Left ventricle myocardium inferior (tissue), 1 donor: Measurements from ENCODE around the gene FAM163A. TPM values are rescaled to one million over a fixed set of nuclear protein-coding genes. Genes with fewer than 3 reads are reported as not detected.

ENCODE experiments used
- DNase-seq: peaks from one replicate; pipeline ENCODE4 v3.0.0-alpha.2; 2020
- H3K27ac ChIP-seq: fragments of 200-600 bp; replicated peaks from 2 replicates; pipeline ENCODE4 v1.8.0; 2021
- H3K27me3 ChIP-seq: fragments of 200-600 bp; 2 replicates; pipeline ENCODE4 v1.8.0; 2021; ENCODE audit warnings: low read depth
- H3K36me3 ChIP-seq: fragments of 200-600 bp; 2 replicates; pipeline ENCODE4 v1.8.0; 2021
- H3K4me1 ChIP-seq: fragments of 200-600 bp; 2 replicates; pipeline ENCODE4 v1.8.0; 2021
- H3K4me3 ChIP-seq: fragments of 200-600 bp; 2 replicates; pipeline ENCODE4 v1.8.0; 2021; ENCODE audit warnings: mild to moderate bottlenecking, moderate library complexity
- H3K9me3 ChIP-seq: fragments of 200-600 bp; replicated peaks from 2 replicates; pipeline ENCODE4 v1.8.0; 2021
- CTCF ChIP-seq: fragments of 200-600 bp; IDR thresholded peaks from 2 replicates; pipeline ENCODE4 v1.8.0; 2021; ENCODE audit warnings: antibody characterized with exemption, mild to moderate bottlenecking, borderline replicate concordance
- intact Hi-C: fragments of 100-400 bp; cut with micrococcal nuclease; formaldehyde crosslinking; loops from one replicate; pipeline ENCODE4 v1.11.0; 2022
- total RNA-seq: library from RNA; stranded (reverse); fragmentation: NEBNext Ultra II Directional; extraction: Animal tissue kit (Norgen Biotek cat#: 25700); gene quantifications from one replicate; pipeline ENCODE4 v1.2.1, GENCODE V29; 2021
- donor health status: DM: no; HTN: yes; CAD: no; lungs with severe emphysema.

The FAM163A gene
- total RNA-seq, 1 donor from 2014 or later, result 0.16 TPM

- Histone ChIP-seq H3K27ac (no peak overlapping the region), H3K36me3 (no peaks in the 10 kb centered on the region), H3K4me3 (no peak overlapping the region), H3K27me3 (peaks cover 4% of the 10 kb centered on the region), H3K9me3 (no peaks in the 10 kb centered on the region), H3K4me1 (no peaks in the 10 kb centered on the region)
- TF ChIP-seq CTCF, result no peak
- no peak for DNase-seq
- intact Hi-C loops, result no loop called here
Measured at GRCh38 chr1:179761296-179761695, 18.2 kb downstream of the FAM163A start.

- H3K27me3 ChIP-seq, result peaks cover 4% of the 10 kb centered on the region
- no peaks in the 10 kb centered on the region for H3K4me1 ChIP-seq
- H3K36me3 ChIP-seq, result no peaks in the 10 kb centered on the region
- H3K4me3 ChIP-seq, result no peak overlapping the region
- no peak overlapping the region for H3K27ac ChIP-seq
- intact Hi-C loops, result no loop called here
- no peak for DNase-seq
- no peaks in the 10 kb centered on the region for H3K9me3 ChIP-seq
- no peak for TF ChIP-seq CTCF
Measured at GRCh38 chr1:179761846-179762640, 19.0 kb downstream of the FAM163A start.

- Histone ChIP-seq H3K4me3 (no peak overlapping the region), H3K4me1 (no peaks in the 10 kb centered on the region), H3K36me3 (no peaks in the 10 kb centered on the region), H3K27me3 (no peaks in the 10 kb centered on the region), H3K27ac (no peak overlapping the region), H3K9me3 (peaks cover 4% of the 10 kb centered on the region)
- intact Hi-C loops, result no loop called here
- no peak for TF ChIP-seq CTCF
- DNase-seq, result no peak
Measured at GRCh38 chr1:179767177-179767581, 24.1 kb downstream of the FAM163A start.

- Histone ChIP-seq H3K27me3 (no peaks in the 10 kb centered on the region), H3K4me3 (no peak overlapping the region), H3K4me1 (no peaks in the 10 kb centered on the region), H3K9me3 (peaks cover 4% of the 10 kb centered on the region), H3K36me3 (no peaks in the 10 kb centered on the region), H3K27ac (no peak overlapping the region)
- no peak for TF ChIP-seq CTCF
- intact Hi-C loops, result no loop called here
- no peak for DNase-seq
Measured at GRCh38 chr1:179767996-179768395, 24.9 kb downstream of the FAM163A start.

GRCh38 chr1:179770887-179771502 lies 27.9 kb downstream of the FAM163A start:
- Histone ChIP-seq H3K9me3 (peaks cover 4% of the 10 kb centered on the region), H3K4me1 (no peaks in the 10 kb centered on the region), H3K27me3 (no peaks in the 10 kb centered on the region), H3K27ac (no peak overlapping the region), H3K36me3 (no peaks in the 10 kb centered on the region), H3K4me3 (no peak overlapping the region)
- no peak for DNase-seq
- intact Hi-C loops, result no loop called here
- peak; percentile 11 for TF ChIP-seq CTCF
